Astrocyte (in vitro differentiated cells and primary cell): ENCODE results near the gene LENG1. TPM values are rescaled to one million over a fixed set of nuclear protein-coding genes. Genes with fewer than 3 reads are reported as not detected.

Experiments used
- DNase-seq: peaks from one replicate; pipeline ENCODE4 v3.0.0-alpha.2; 2010; ENCODE audit warnings: low read depth
- FAIRE-seq: peaks from 2 replicates; lab custom pipeline; 2011; peaks lifted over from hg19 to GRCh38; lab: Jason Lieb, UNC
- H2AFZ ChIP-seq: 2 replicates; pipeline ENCODE4 v1.6.0; 2012; ENCODE audit warnings: low read depth, low read length, inconsistent platforms
- H3K27ac ChIP-seq: 2 replicates; pipeline ENCODE4 v1.5.1; 2011; ENCODE audit warnings: low read depth, low read length, inconsistent platforms
- H3K27me3 ChIP-seq: 2 replicates; pipeline ENCODE4 v1.6.0; 2011; ENCODE audit warnings: low read length, inconsistent platforms; ENCODE audit not compliant: insufficient read depth
- H3K36me3 ChIP-seq: 2 replicates; pipeline ENCODE4 v1.5.1; 2011; ENCODE audit warnings: low read length, inconsistent platforms; ENCODE audit not compliant: insufficient read depth
- H3K4me1 ChIP-seq: 2 replicates; pipeline ENCODE4 v1.5.1; 2011; ENCODE audit warnings: low read length, inconsistent platforms; ENCODE audit not compliant: insufficient read depth
- H3K4me2 ChIP-seq: 2 replicates; pipeline ENCODE4 v1.6.0; 2012; ENCODE audit warnings: low read length, inconsistent platforms
- H3K4me3 ChIP-seq: 2 replicates; pipeline ENCODE4 v1.5.1; 2011; ENCODE audit warnings: low read depth, mild to moderate bottlenecking, low read length, inconsistent platforms; ENCODE audit not compliant: insufficient read depth
- H3K79me2 ChIP-seq: 2 replicates; pipeline ENCODE4 v1.6.0; 2012; ENCODE audit warnings: mild to moderate bottlenecking, low read length, inconsistent platforms; ENCODE audit not compliant: insufficient read depth
- H3K9ac ChIP-seq: 2 replicates; pipeline ENCODE4 v1.6.0; 2012; ENCODE audit warnings: mild to moderate bottlenecking, low read length, inconsistent platforms
- H3K9me3 ChIP-seq: 2 replicates; pipeline ENCODE4 v1.5.1; 2012; ENCODE audit warnings: low read depth, mild to moderate bottlenecking, low read length, inconsistent platforms; ENCODE audit not compliant: insufficient read depth
- H4K20me1 ChIP-seq: 2 replicates; pipeline ENCODE4 v1.6.0; 2012; ENCODE audit warnings: low read length, inconsistent platforms; ENCODE audit not compliant: insufficient read depth
- H3K27ac Mint-ChIP-seq: one replicate; pipeline ENCODE4 v1.8.0; 2021; ENCODE audit warnings: mild to moderate bottlenecking, mixed read lengths; ENCODE audit not compliant: unreplicated experiment
- H3K27me3 Mint-ChIP-seq: one replicate; pipeline ENCODE4 v1.8.0; 2021; ENCODE audit warnings: low read depth, mixed read lengths; ENCODE audit not compliant: unreplicated experiment
- H3K36me3 Mint-ChIP-seq: one replicate; pipeline ENCODE4 v1.8.0; 2021; ENCODE audit warnings: low read depth, mixed read lengths; ENCODE audit not compliant: unreplicated experiment
- H3K4me1 Mint-ChIP-seq: one replicate; pipeline ENCODE4 v1.8.0; 2021; ENCODE audit warnings: low read depth, mixed read lengths; ENCODE audit not compliant: unreplicated experiment
- H3K4me3 Mint-ChIP-seq: one replicate; pipeline ENCODE4 v1.8.0; 2021; ENCODE audit warnings: mild to moderate bottlenecking, moderate library complexity, mixed read lengths; ENCODE audit not compliant: unreplicated experiment
- H3K9me3 Mint-ChIP-seq: one replicate; pipeline ENCODE4 v1.8.0; 2021; ENCODE audit warnings: mild to moderate bottlenecking, mixed read lengths; ENCODE audit not compliant: unreplicated experiment
- EZH2 ChIP-seq: IDR thresholded peaks from 2 replicates; pipeline ENCODE4 v1.6.1; 2012; ENCODE audit warnings: mild to moderate bottlenecking, low read length, inconsistent platforms; ENCODE audit not compliant: insufficient read depth
- total RNA-seq: library from RNA; stranded (reverse); gene quantifications from 2 replicates; pipeline ENCODE4 v1.2.1, GENCODE V29; 2021
- TF ChIP-seq, protein P1 (sequence below): IDR thresholded peaks from 2 replicates; pipeline ENCODE4 v1.5.1; 2011; ENCODE audit warnings: low read depth, mild to moderate bottlenecking, inconsistent platforms, low read length, moderate library complexity; ENCODE audit not compliant: insufficient read depth

LENG1 gene
- total RNA-seq, 1 donor from 2014 or later: 4.8 TPM

- Mint-ChIP-seq H3K4me3 (no peak overlapping the region), H3K27ac (no peak overlapping the region), H3K36me3 (peaks cover 12% of the 10 kb centered on the region), H3K27me3 (no peaks in the 10 kb centered on the region), H3K4me1 (no peaks in the 10 kb centered on the region), H3K9me3 (no peaks in the 10 kb centered on the region)
- Histone ChIP-seq H3K27me3 (no peaks in the 10 kb centered on the region), H3K4me1 (no peaks in the 10 kb centered on the region), H3K9me3 (no peaks in the 10 kb centered on the region), H3K36me3 (peaks cover 6% of the 10 kb centered on the region), H3K79me2 (no peaks in the 10 kb centered on the region), H3K9ac (no peak overlapping the region), H3K4me2 (no peak overlapping the region), H3K27ac (no peak overlapping the region), H4K20me1 (no peaks in the 10 kb centered on the region), H3K4me3 (no peak overlapping the region), H2AFZ (no peak overlapping the region)
- DNase-seq (no peak), FAIRE-seq (no peak)
- TF ChIP-seq, protein P1, sequence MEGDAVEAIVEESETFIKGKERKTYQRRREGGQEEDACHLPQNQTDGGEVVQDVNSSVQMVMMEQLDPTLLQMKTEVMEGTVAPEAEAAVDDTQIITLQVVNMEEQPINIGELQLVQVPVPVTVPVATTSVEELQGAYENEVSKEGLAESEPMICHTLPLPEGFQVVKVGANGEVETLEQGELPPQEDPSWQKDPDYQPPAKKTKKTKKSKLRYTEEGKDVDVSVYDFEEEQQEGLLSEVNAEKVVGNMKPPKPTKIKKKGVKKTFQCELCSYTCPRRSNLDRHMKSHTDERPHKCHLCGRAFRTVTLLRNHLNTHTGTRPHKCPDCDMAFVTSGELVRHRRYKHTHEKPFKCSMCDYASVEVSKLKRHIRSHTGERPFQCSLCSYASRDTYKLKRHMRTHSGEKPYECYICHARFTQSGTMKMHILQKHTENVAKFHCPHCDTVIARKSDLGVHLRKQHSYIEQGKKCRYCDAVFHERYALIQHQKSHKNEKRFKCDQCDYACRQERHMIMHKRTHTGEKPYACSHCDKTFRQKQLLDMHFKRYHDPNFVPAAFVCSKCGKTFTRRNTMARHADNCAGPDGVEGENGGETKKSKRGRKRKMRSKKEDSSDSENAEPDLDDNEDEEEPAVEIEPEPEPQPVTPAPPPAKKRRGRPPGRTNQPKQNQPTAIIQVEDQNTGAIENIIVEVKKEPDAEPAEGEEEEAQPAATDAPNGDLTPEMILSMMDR: no peak
- no peak for TF ChIP-seq EZH2
Observed at GRCh38 chr19:54123682-54124081, 35.8 kb downstream of the LENG1 start.

GRCh38 chr19:54121259-54121658, 38.3 kb downstream of the LENG1 start:
- TF ChIP-seq EZH2: no peak
- TF ChIP-seq, protein P1: no peak
- DNase-seq (no peak), FAIRE-seq (no peak)
- H3K27ac ChIP-seq: no peak overlapping the region
- Mint-ChIP-seq H3K27ac (no peak overlapping the region), H3K27me3 (no peaks in the 10 kb centered on the region), H3K9me3 (no peaks in the 10 kb centered on the region), H3K4me3 (no peak overlapping the region), H3K4me1 (no peaks in the 10 kb centered on the region), H3K36me3 (peaks cover 9% of the 10 kb centered on the region)
- H2AFZ ChIP-seq: no peak overlapping the region
- peaks cover 4% of the 10 kb centered on the region for H3K4me1 ChIP-seq
- no peaks in the 10 kb centered on the region for H3K27me3 ChIP-seq
- peaks cover 4% of the 10 kb centered on the region for H4K20me1 ChIP-seq
- peaks cover 12% of the 10 kb centered on the region for H3K79me2 ChIP-seq
- H3K9ac ChIP-seq: no peak overlapping the region
- no peak overlapping the region for H3K4me2 ChIP-seq
- no peaks in the 10 kb centered on the region for H3K9me3 ChIP-seq
- H3K4me3 ChIP-seq: no peak overlapping the region
- H3K36me3 ChIP-seq: peaks cover 11% of the 10 kb centered on the region

- peak within 1 kb of the TSS; percentile 94 for H3K4me3 ChIP-seq
- H3K4me1 Mint-ChIP-seq: peaks cover 2% of the 10 kb centered on the region
- H2AFZ ChIP-seq: peak within 1 kb of the TSS; percentile 96
- H3K4me3 Mint-ChIP-seq: peak within 1 kb of the TSS; percentile 95
- DNase-seq (peak; percentile 97), FAIRE-seq (peak; percentile 43)
- H3K27me3 ChIP-seq: no peaks in the 10 kb centered on the region
- peak within 1 kb of the TSS; percentile 88 for H3K27ac ChIP-seq
- no peaks in the 10 kb centered on the region for H3K9me3 Mint-ChIP-seq
- H3K9ac ChIP-seq: peak within 1 kb of the TSS; percentile 93
- H3K27me3 Mint-ChIP-seq: no peaks in the 10 kb centered on the region
- peaks cover 9% of the 10 kb centered on the region for H4K20me1 ChIP-seq
- H3K27ac Mint-ChIP-seq: peak within 1 kb of the TSS; percentile 96
- H3K4me1 ChIP-seq: peaks cover 11% of the 10 kb centered on the region
- TF ChIP-seq, protein P1: no peak
- TF ChIP-seq EZH2: no peak
- H3K9me3 ChIP-seq: no peaks in the 10 kb centered on the region
- peak within 1 kb of the TSS; percentile 97 for H3K4me2 ChIP-seq
- H3K36me3 ChIP-seq: peaks cover 6% of the 10 kb centered on the region
- H3K79me2 ChIP-seq: peaks cover 41% of the 10 kb centered on the region
- peaks cover 9% of the 10 kb centered on the region for H3K36me3 Mint-ChIP-seq
Observed at GRCh38 chr19:54115109-54116063, 44.1 kb downstream of the LENG1 start, which contains the start of the genes PRPF31 and TFPT. Gene PRPF31 (plus strand): TSS chr19:54115754. CDS start chr19:54118279, 2,525 bp downstream. Gene TFPT (minus strand): TSS chr19:54115657. CDS start chr19:54115269, 388 bp downstream.
